T-cell (primary cell): ENCODE results near the gene LYZ. TPM values are rescaled to one million over a fixed set of nuclear protein-coding genes. Genes with fewer than 3 reads are reported as not detected.

Source experiments
- ATAC-seq, 4 experiments: fragments of 200-7000 bp in 3 of 4; fragments of 150-1000 bp in 1 of 4; cut with Tn5 transposase; replicated peaks in 1 of 4; 1 replicate in 3 of 4; 2 replicates in 1 of 4; pipeline ENCODE4 v1.10.0; 2021; ENCODE audit warnings: moderate library complexity in 3 of 4, mild to moderate bottlenecking in 2 of 4, moderate number of reproducible peaks in 1 of 4
- CTCF ChIA-PET, 2 donors: fragments of 300-600 bp; sonication (Branson Sonifier 250); formaldehyde crosslinking; loops; one replicate each; lab custom pipeline; 2022; ENCODE audit warnings: antibody characterized with exemption in 2 of 2; lab: Charles Lee
- POLR2A ChIA-PET, 2 donors: fragments of 300-600 bp; sonication (Branson Sonifier 250); formaldehyde crosslinking; loops; one replicate each; lab custom pipeline; 2022; ENCODE audit warnings: antibody characterized with exemption in 2 of 2; lab: Charles Lee
- DNase-seq, 35 experiments: peaks; one replicate each; pipeline versions ENCODE4 v3.0.0 to v3.0.0-alpha.2; 2013 to 2023
- H3K27ac ChIP-seq: one replicate; pipeline ENCODE4 v1.5.1; 2013; ENCODE audit warnings: low read length
- H3K27me3 ChIP-seq, 2 experiments: replicated peaks in 1 of 2; 1 replicate in 1 of 2; 2 replicates in 1 of 2; pipeline versions ENCODE4 v1.6.1 to v1.7.0; 2013; ENCODE audit warnings: low read length in 1 of 2, mixed read lengths in 1 of 2; ENCODE audit not compliant: control insufficient read depth in 2 of 2, insufficient read depth in 2 of 2; ENCODE audit errors: extremely low read depth in 1 of 2
- H3K36me3 ChIP-seq, 2 donors: 1 replicate in 1 of 2; 2 replicates in 1 of 2; pipeline versions ENCODE4 v1.6.1 to v1.7.0; 2013; ENCODE audit warnings: low read length in 1 of 2; ENCODE audit not compliant: control insufficient read depth in 2 of 2, insufficient read depth in 1 of 2; ENCODE audit errors: extremely low read depth in 1 of 2
- H3K4me1 ChIP-seq, 2 experiments: 1 replicate in 1 of 2; 2 replicates in 1 of 2; pipeline versions ENCODE4 v1.6.1 to v1.7.0; 2013; ENCODE audit warnings: low read length in 2 of 2, mixed read lengths in 1 of 2; ENCODE audit not compliant: insufficient read depth in 2 of 2, control insufficient read depth in 1 of 2; ENCODE audit errors: extremely low read depth in 1 of 2
- H3K4me3 ChIP-seq, 2 donors: 1 replicate in 1 of 2; 2 replicates in 1 of 2; pipeline versions ENCODE4 v1.5.1 to v1.7.0; 2013; ENCODE audit warnings: mild to moderate bottlenecking in 2 of 2, low read length in 1 of 2, moderate library complexity in 1 of 2; ENCODE audit not compliant: control insufficient read depth in 1 of 2; ENCODE audit errors: extremely low read depth in 1 of 2
- H3K9me3 ChIP-seq: 2 replicates; pipeline ENCODE4 v1.7.0; 2013
- H3K27ac Mint-ChIP-seq, 2 donors: one replicate each; pipeline ENCODE4 v1.8.0; 2020 to 2021; ENCODE audit warnings: mild to moderate bottlenecking in 2 of 2, mixed read lengths in 2 of 2
- H3K27me3 Mint-ChIP-seq, 2 donors: one replicate each; pipeline ENCODE4 v1.8.0; 2021 to 2022; ENCODE audit warnings: mixed read lengths in 2 of 2
- H3K36me3 Mint-ChIP-seq: one replicate; pipeline ENCODE4 v1.8.0; 2021; ENCODE audit warnings: mixed read lengths
- H3K4me1 Mint-ChIP-seq, 3 donors: one replicate each; pipeline ENCODE4 v1.8.0; 2020 to 2022; ENCODE audit warnings: mixed read lengths in 3 of 3, mild to moderate bottlenecking in 1 of 3
- H3K4me3 Mint-ChIP-seq, 3 donors: one replicate each; pipeline ENCODE4 v1.8.0; 2020 to 2022; ENCODE audit warnings: mild to moderate bottlenecking in 3 of 3, mixed read lengths in 3 of 3, moderate library complexity in 3 of 3
- H3K9me3 Mint-ChIP-seq, 3 donors: one replicate each; pipeline ENCODE4 v1.8.0; 2020 to 2022; ENCODE audit warnings: mixed read lengths in 3 of 3
- WGBS: methylation state at CpG from one replicate; pipeline ENCODE4 v1.1.5; 2013; ENCODE audit warnings: missing lambda C conversion rate; ENCODE audit not compliant: insufficient coverage; 5-methylcytosine and 5-hydroxymethylcytosine counted together
- total RNA-seq, 35 experiments: library from RNA in 6 of 35; stranded (reverse) in 6 of 35; fragments of 120-200 nt in 1 of 35; gene quantifications; one replicate each; pipeline versions ENCODE4 v1.2.1 to v1.2.4 and lab custom pipeline; 2013 to 2026

The LYZ gene
- total RNA-seq, 5 donors from 2014 or later (not counting 1 experiment from before 2014, with no cell fraction given), result 3.4 to 17.4 (median 5.0) TPM

DNA sequence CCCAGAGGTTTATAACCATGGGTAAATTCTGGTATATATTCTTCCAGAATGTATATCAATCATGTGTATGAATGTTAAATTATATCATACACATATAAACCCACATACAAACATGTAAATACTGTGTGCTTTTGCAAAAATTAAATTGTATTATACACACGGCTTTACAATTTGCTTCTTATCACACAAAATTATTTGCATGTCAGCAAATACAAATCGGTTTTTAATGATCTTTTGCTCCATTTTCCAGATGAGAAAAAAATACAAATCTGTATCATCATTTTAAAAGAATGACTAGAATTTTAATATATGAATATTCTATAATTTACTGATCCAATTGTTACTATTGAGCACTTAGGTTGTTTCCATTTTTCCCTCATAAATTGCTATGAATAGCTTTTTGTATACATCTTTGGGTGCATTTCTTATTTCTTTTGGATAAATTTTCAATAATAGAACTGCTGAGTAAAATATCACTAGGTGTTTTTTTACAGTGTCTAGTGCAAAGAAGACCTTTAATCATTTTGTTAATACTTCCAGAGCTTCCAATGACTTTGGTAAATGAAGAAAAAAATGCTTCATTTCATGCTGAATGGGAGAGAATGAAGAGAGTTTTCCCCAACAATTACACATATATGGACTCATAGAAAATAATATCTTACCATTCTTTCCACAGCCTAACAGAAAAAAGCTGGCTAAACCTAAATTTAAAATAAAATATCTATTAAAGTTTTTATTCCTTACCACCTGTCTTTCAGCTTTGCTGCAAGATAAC, 3.5 kb downstream of the LYZ start:
- DNase-seq (no peak), ATAC-seq (no peak)
- Histone ChIP-seq H3K4me3 (no peak overlapping the region), H3K9me3 (no peaks in the 10 kb centered on the region), H3K27me3 (no peaks in the 10 kb centered on the region), H3K36me3 (no peaks in the 10 kb centered on the region), H3K4me1 (no peaks in the 10 kb centered on the region), H3K27ac (no peak overlapping the region)
- CTCF ChIA-PET, result interaction anchor here in 1 of 2 donors (0.6 kb wide), 3 partner anchors 27 to 1382 kb away, joined by 3 to 5 read pairs (median 4); no protein-coding TSS in a partner anchor
- Mint-ChIP-seq H3K4me3 (no peak overlapping the region), H3K9me3 (no peaks in the 10 kb centered on the region), H3K27me3 (peaks cover 5 to 6% of the 10 kb centered on the region in 2 donors), H3K27ac (no peak overlapping the region), H3K4me1 (peaks cover 0 to 7% (median 7%) of the 10 kb centered on the region in 3 donors), H3K36me3 (no peaks in the 10 kb centered on the region)
- POLR2A ChIA-PET, result interaction anchor here (0.6 to 1.1 kb wide), 2 partner anchors 21 to 40 kb away, joined by 3 to 4 read pairs; no protein-coding TSS in a partner anchor
- no CpG with 5 or more reads among the region's 2 CpGs for WGBS

DNA sequence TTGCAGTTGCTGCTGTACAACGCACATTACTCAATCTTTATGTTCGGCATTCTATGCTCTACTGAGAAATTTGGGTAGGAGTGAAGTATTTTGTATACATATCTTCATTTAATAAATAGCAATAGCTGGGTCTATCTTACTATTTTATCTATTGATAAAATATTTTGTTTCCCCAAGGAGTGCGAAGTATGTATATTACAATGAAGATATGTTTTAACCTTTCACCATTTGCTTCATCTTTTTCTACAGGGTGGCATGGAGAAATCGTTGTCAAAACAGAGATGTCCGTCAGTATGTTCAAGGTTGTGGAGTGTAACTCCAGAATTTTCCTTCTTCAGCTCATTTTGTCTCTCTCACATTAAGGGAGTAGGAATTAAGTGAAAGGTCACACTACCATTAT, 4.7 kb downstream of the LYZ start:
- Mint-ChIP-seq H3K4me3 (no peak overlapping the region), H3K27ac (no peak overlapping the region), H3K36me3 (no peaks in the 10 kb centered on the region), H3K4me1 (peaks cover 3 to 13% (median 10%) of the 10 kb centered on the region in 3 donors), H3K27me3 (peaks cover 5 to 6% of the 10 kb centered on the region in 2 donors), H3K9me3 (no peaks in the 10 kb centered on the region)
- no peaks in the 10 kb centered on the region for H3K36me3 ChIP-seq
- H3K9me3 ChIP-seq, result no peaks in the 10 kb centered on the region
- ChIA-PET CTCF (no interaction called here), POLR2A (interaction anchor here in 1 of 2 donors (1.1 kb wide), 1 partner anchor 22 kb away, joined by 4 read pairs; no protein-coding TSS in a partner anchor)
- no peaks in the 10 kb centered on the region for H3K27me3 ChIP-seq
- no peak overlapping the region for H3K4me3 ChIP-seq
- H3K27ac ChIP-seq, result no peak overlapping the region
- ATAC-seq, result no peak
- peaks cover 0 to 6% of the 10 kb centered on the region in 2 experiments for H3K4me1 ChIP-seq
- no peak for DNase-seq
- no CpG with 5 or more reads among the region's 5 CpGs for WGBS

- ChIA-PET POLR2A (no interaction called here), CTCF (interaction anchor here in 1 of 2 donors (1.1 kb wide), 1 partner anchor 217 kb away, joined by 3 read pairs; no protein-coding TSS in a partner anchor)
- Histone ChIP-seq H3K36me3 (no peaks in the 10 kb centered on the region), H3K4me1 (peaks cover under 1 to 7% of the 10 kb centered on the region in 2 experiments), H3K27ac (no peak overlapping the region), H3K9me3 (no peaks in the 10 kb centered on the region), H3K4me3 (no peak overlapping the region), H3K27me3 (no peaks in the 10 kb centered on the region)
- Mint-ChIP-seq H3K27me3 (peaks cover 5 to 6% of the 10 kb centered on the region in 2 donors), H3K36me3 (no peaks in the 10 kb centered on the region), H3K9me3 (no peaks in the 10 kb centered on the region), H3K4me1 (peaks cover 7 to 11% (median 8%) of the 10 kb centered on the region in 3 donors), H3K4me3 (no peak overlapping the region), H3K27ac (no peak overlapping the region)
- ATAC-seq (no peak), DNase-seq (no peak)
- WGBS, result 60% methylated on average over 1 of the region's 1 CpG
These were observed 6.0 kb downstream of the LYZ start for GRCh38 chr12:69354172-69354555.

DNA sequence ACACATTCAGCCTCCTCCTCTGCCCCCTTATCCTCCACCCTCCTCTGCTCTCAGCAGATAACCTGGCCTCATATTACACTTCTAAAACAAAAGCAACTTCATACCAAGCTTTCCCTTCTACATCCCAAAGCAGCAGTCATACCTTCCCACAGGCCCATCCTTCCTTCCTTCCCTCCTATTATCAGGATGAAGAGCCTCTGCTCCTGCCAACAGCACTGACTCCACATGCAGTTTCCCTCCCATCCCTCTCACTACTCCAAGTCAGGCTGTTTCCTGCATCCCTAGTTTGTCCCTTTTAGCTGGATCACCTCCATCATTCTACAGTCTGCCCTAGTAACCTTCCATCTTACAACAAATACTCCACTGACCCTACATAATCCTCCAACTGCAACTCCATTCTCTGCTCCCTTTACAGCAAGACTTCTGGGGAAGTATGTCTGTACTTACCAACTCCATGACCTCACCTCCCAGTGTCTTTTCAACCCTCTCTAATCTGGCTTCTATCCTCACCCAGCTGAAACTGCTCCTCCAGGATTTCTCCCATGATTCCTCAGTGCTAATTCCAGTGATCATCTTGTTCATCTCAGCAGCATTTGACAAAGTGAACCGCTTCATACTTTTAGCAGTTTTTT, 6.5 kb downstream of the LYZ start:
- POLR2A ChIA-PET, result no interaction called here
- DNase-seq (no peak), ATAC-seq (no peak)
- H3K4me3 Mint-ChIP-seq, result no peak overlapping the region
- no peak overlapping the region for H3K27ac Mint-ChIP-seq
- Histone ChIP-seq H3K4me3 (no peak overlapping the region), H3K36me3 (no peaks in the 10 kb centered on the region), H3K27me3 (no peaks in the 10 kb centered on the region), H3K9me3 (no peaks in the 10 kb centered on the region), H3K27ac (no peak overlapping the region), H3K4me1 (peaks cover 3 to 12% of the 10 kb centered on the region in 2 experiments)
- 80% methylated on average over 1 of the region's 1 CpG for WGBS
- peaks cover 5 to 6% of the 10 kb centered on the region in 2 donors for H3K27me3 Mint-ChIP-seq
- no peaks in the 10 kb centered on the region for H3K36me3 Mint-ChIP-seq
- CTCF ChIA-PET, result interaction anchor here in 1 of 2 donors (1.1 kb wide), 1 partner anchor 217 kb away, joined by 3 read pairs; no protein-coding TSS in a partner anchor
- peaks cover 11 to 17% (median 12%) of the 10 kb centered on the region in 3 donors for H3K4me1 Mint-ChIP-seq
- H3K9me3 Mint-ChIP-seq, result no peaks in the 10 kb centered on the region

DNA sequence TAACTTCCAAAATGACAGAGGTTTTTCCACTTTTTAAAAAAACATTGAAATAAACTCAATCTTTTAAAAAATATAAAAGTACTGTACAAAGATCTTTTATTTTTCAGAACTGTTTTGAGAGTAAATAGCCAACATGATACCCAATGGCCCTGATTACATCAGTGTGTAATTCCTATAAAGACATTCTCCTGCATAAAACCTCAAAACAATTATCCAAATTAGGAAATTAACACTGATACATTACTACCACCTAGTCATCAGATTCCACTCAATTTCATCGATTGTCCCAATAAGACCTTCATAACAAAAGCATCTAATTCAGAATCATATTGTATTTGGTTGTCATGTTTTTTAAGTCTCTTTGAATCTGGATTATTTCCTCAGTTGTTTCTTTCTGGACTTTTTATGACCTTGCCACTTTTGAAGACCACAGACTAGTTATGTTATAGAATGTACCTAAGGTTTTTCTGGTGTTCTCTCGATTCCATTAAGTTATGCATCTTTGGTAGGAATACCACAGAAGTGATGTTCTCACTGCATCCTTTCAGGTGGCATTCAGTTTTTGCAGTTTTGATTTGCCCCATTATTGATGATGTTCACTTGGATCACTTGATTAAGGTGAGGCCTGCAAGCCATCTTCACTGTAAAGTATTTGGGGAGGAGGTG, 7.3 kb downstream of the LYZ start:
- ATAC-seq, result no peak
- H3K27ac Mint-ChIP-seq, result no peak overlapping the region
- CTCF ChIA-PET, result interaction anchor here in 1 of 2 donors (0.7 to 3.9 kb wide), 2 partner anchors 21 to 214 kb away, joined by 3 to 94 read pairs; no protein-coding TSS in a partner anchor

More for the DNA sequence above, 7.3 kb downstream of the LYZ start:
- no peaks in the 10 kb centered on the region for H3K36me3 ChIP-seq
- H3K4me1 ChIP-seq, result peaks cover 7 to 15% of the 10 kb centered on the region in 2 experiments
- H3K27me3 Mint-ChIP-seq, result peaks cover 5 to 6% of the 10 kb centered on the region in 2 donors
- no peaks in the 10 kb centered on the region for H3K36me3 Mint-ChIP-seq
- H3K27me3 ChIP-seq, result no peaks in the 10 kb centered on the region
- H3K4me3 Mint-ChIP-seq, result no peak overlapping the region
- 100% methylated on average over 1 of the region's 2 CpGs for WGBS
- no peaks in the 10 kb centered on the region for H3K9me3 ChIP-seq
- no peak for DNase-seq
- peaks cover 17 to 23% (median 17%) of the 10 kb centered on the region in 3 donors for H3K4me1 Mint-ChIP-seq
- H3K27ac ChIP-seq, result no peak overlapping the region
- no peak overlapping the region for H3K4me3 ChIP-seq
- no peaks in the 10 kb centered on the region for H3K9me3 Mint-ChIP-seq
- POLR2A ChIA-PET, result interaction anchor here in 1 of 2 donors (0.6 kb wide), 1 partner anchor 412 kb away, joined by 3 read pairs; no protein-coding TSS in a partner anchor
